H9 (cell line): ENCODE results near the gene ANK2. TPM values are rescaled to one million over a fixed set of nuclear protein-coding genes. Genes with fewer than 3 reads are reported as not detected.

Source experiments
- DNase-seq: peaks from one replicate; pipeline ENCODE4 v3.0.0-alpha.2; 2017
- H2AFZ ChIP-seq: one replicate; pipeline ENCODE4 v1.6.1; 2013; ENCODE audit warnings: mild to moderate bottlenecking, low read length, control low read depth, moderate library complexity
- H2AK5ac ChIP-seq: 2 replicates; pipeline ENCODE4 v1.6.1; 2013; ENCODE audit warnings: low read length, control low read depth, mixed read lengths; ENCODE audit not compliant: insufficient read length
- H2BK120ac ChIP-seq: one replicate; pipeline ENCODE4 v1.6.1; 2013; ENCODE audit warnings: low read depth, mild to moderate bottlenecking, low read length, control low read depth, inconsistent platforms; ENCODE audit not compliant: poor library complexity, severe bottlenecking
- H2BK12ac ChIP-seq: 2 replicates; pipeline ENCODE4 v1.6.1; 2013; ENCODE audit warnings: low read length, control low read depth, mixed read lengths, low read depth; ENCODE audit not compliant: insufficient read length
- H2BK15ac ChIP-seq: 2 replicates; pipeline ENCODE4 v1.6.1; 2013; ENCODE audit warnings: low read depth, low read length, control low read depth
- H2BK20ac ChIP-seq: one replicate; pipeline ENCODE4 v1.6.1; 2013; ENCODE audit warnings: low read depth, mild to moderate bottlenecking, low read length, control low read depth, inconsistent platforms; ENCODE audit not compliant: poor library complexity, severe bottlenecking
- H2BK5ac ChIP-seq: 2 replicates; pipeline ENCODE4 v1.6.1; 2013; ENCODE audit warnings: low read length, control low read depth, mixed read lengths; ENCODE audit not compliant: insufficient read length
- H3K14ac ChIP-seq: 2 replicates; pipeline ENCODE4 v1.6.1; 2013; ENCODE audit warnings: low read length, control low read depth; ENCODE audit not compliant: insufficient read depth
- H3K18ac ChIP-seq: 2 replicates; pipeline ENCODE4 v1.6.1; 2013; ENCODE audit warnings: low read depth, mild to moderate bottlenecking, mixed read lengths, low read length, control low read depth; ENCODE audit not compliant: insufficient read length
- H3K23ac ChIP-seq: 2 replicates; pipeline ENCODE4 v1.6.1; 2013; ENCODE audit warnings: low read length, control low read depth, mixed read lengths, low read depth; ENCODE audit not compliant: insufficient read length
- H3K23me2 ChIP-seq: 2 replicates; pipeline ENCODE4 v1.6.1; 2013; ENCODE audit warnings: low read depth, mild to moderate bottlenecking, mixed read lengths, low read length, control low read depth; ENCODE audit not compliant: insufficient read length, poor library complexity, severe bottlenecking
- H3K27ac ChIP-seq: 2 replicates; pipeline ENCODE4 v1.5.1; 2013; ENCODE audit warnings: low read length, control low read depth, mixed read lengths, low read depth; ENCODE audit not compliant: insufficient read length
- H3K27me3 ChIP-seq: 2 replicates; pipeline ENCODE4 v1.6.1; 2013; ENCODE audit warnings: low read length, control low read depth, inconsistent platforms; ENCODE audit not compliant: insufficient read depth
- H3K4ac ChIP-seq: 2 replicates; pipeline ENCODE4 v1.6.1; 2013; ENCODE audit warnings: low read depth, mild to moderate bottlenecking, control low read depth, inconsistent platforms, low read length, moderate library complexity
- H3K4me1 ChIP-seq: 2 replicates; pipeline ENCODE4 v1.6.1; 2013; ENCODE audit warnings: low read length, control low read depth, inconsistent platforms; ENCODE audit not compliant: insufficient read depth
- H3K4me2 ChIP-seq: 2 replicates; pipeline ENCODE4 v1.6.1; 2013; ENCODE audit warnings: low read length, control low read depth, mixed read lengths; ENCODE audit not compliant: insufficient read length, insufficient read depth
- H3K56ac ChIP-seq: 2 replicates; pipeline ENCODE4 v1.6.1; 2013; ENCODE audit warnings: low read depth, mild to moderate bottlenecking, mixed read lengths, low read length, control low read depth; ENCODE audit not compliant: insufficient read length
- H3K79me1 ChIP-seq: 2 replicates; pipeline ENCODE4 v1.6.1; 2013; ENCODE audit warnings: low read depth, mild to moderate bottlenecking, moderate library complexity, low read length, control low read depth, inconsistent platforms; ENCODE audit not compliant: insufficient read depth, poor library complexity, severe bottlenecking
- H3K79me2 ChIP-seq: 2 replicates; pipeline ENCODE4 v1.6.1; 2013; ENCODE audit warnings: low read length, control low read depth, inconsistent platforms; ENCODE audit not compliant: insufficient read depth
- H3K9ac ChIP-seq: 2 replicates; pipeline ENCODE4 v1.6.1; 2013; ENCODE audit warnings: low read length, control low read depth, mixed read lengths; ENCODE audit not compliant: insufficient read length; ENCODE audit errors: extremely low read depth
- H3K9me3 ChIP-seq: one replicate; pipeline ENCODE4 v1.6.1; 2013; ENCODE audit warnings: low read depth, low read length, inconsistent platforms; ENCODE audit not compliant: control insufficient read depth
- H3T11ph ChIP-seq: one replicate; pipeline ENCODE4 v1.6.1; 2013; ENCODE audit warnings: mild to moderate bottlenecking, low read length, control low read depth, inconsistent platforms
- H4K20me1 ChIP-seq: one replicate; pipeline ENCODE4 v1.6.1; 2013; ENCODE audit not compliant: control insufficient read depth, insufficient read length, insufficient read depth
- H4K5ac ChIP-seq: 2 replicates; pipeline ENCODE4 v1.6.1; 2013; ENCODE audit warnings: low read depth, mild to moderate bottlenecking, mixed read lengths, low read length, control low read depth; ENCODE audit not compliant: insufficient read length
- H4K8ac ChIP-seq: replicated peaks from 2 replicates; pipeline ENCODE4 v1.6.1; 2013; ENCODE audit warnings: low read length, control low read depth, mixed read lengths, low read depth; ENCODE audit not compliant: insufficient read length
- H4K91ac ChIP-seq: 2 replicates; pipeline ENCODE4 v1.6.1; 2013; ENCODE audit warnings: low read depth, mild to moderate bottlenecking, moderate library complexity, mixed read lengths, low read length, control low read depth; ENCODE audit not compliant: insufficient read length
- H3K27ac Mint-ChIP-seq, 3 experiments: 2 replicates in 2 of 3; 3 replicates in 1 of 3; pipeline ENCODE4 v1.8.0; 2020 to 2021; ENCODE audit warnings: mixed read lengths in 3 of 3, mild to moderate bottlenecking in 1 of 3, moderate library complexity in 1 of 3
- H3K27me3 Mint-ChIP-seq: 2 replicates; pipeline ENCODE4 v1.8.0; 2021; ENCODE audit warnings: low read depth, mild to moderate bottlenecking, moderate library complexity, mixed read lengths
- H3K36me3 Mint-ChIP-seq, 3 experiments: 2 replicates in 2 of 3; 3 replicates in 1 of 3; pipeline ENCODE4 v1.8.0; 2020 to 2021; ENCODE audit warnings: low read depth in 3 of 3, mixed read lengths in 3 of 3; ENCODE audit not compliant: insufficient read depth in 1 of 3
- H3K4me1 Mint-ChIP-seq, 2 experiments: 2 replicates each; pipeline ENCODE4 v1.8.0; 2020; ENCODE audit warnings: mixed read lengths in 2 of 2
- H3K4me3 Mint-ChIP-seq, 2 experiments: 2 replicates in 1 of 2; 3 replicates in 1 of 2; pipeline ENCODE4 v1.8.0; 2020 to 2021; ENCODE audit warnings: mild to moderate bottlenecking in 2 of 2, mixed read lengths in 2 of 2, moderate library complexity in 1 of 2
- H3K9me3 Mint-ChIP-seq, 2 experiments: 2 replicates in 1 of 2; 3 replicates in 1 of 2; pipeline ENCODE4 v1.8.0; 2020; ENCODE audit warnings: mild to moderate bottlenecking in 2 of 2, mixed read lengths in 2 of 2, moderate library complexity in 1 of 2
- WGBS: extraction: QIAGEN DNeasy Blood & Tissue Kit; methylation state at CpG from one replicate; pipeline ENCODE4 v1.1.7; 2013; ENCODE audit warnings: missing lambda C conversion rate, low lambda C conversion rate, mixed read lengths; ENCODE audit not compliant: insufficient read length; ENCODE audit errors: extremely low coverage; 5-methylcytosine and 5-hydroxymethylcytosine counted together
- total RNA-seq: library from RNA; stranded (reverse); gene quantifications from 2 replicates; pipeline ENCODE4 v1.2.1, GENCODE V29; 2021
- TF ChIP-seq, protein P1 (sequence below): fragments of 200-600 bp; sonication (generic); conservative IDR thresholded peaks from 3 replicates; pipeline ENCODE4 v1.8.0; 2021; ENCODE audit warnings: antibody characterized with exemption, mild to moderate bottlenecking

ANK2 gene
- total RNA-seq, 1 experiment from 2014 or later = 36.8 TPM

DNA sequence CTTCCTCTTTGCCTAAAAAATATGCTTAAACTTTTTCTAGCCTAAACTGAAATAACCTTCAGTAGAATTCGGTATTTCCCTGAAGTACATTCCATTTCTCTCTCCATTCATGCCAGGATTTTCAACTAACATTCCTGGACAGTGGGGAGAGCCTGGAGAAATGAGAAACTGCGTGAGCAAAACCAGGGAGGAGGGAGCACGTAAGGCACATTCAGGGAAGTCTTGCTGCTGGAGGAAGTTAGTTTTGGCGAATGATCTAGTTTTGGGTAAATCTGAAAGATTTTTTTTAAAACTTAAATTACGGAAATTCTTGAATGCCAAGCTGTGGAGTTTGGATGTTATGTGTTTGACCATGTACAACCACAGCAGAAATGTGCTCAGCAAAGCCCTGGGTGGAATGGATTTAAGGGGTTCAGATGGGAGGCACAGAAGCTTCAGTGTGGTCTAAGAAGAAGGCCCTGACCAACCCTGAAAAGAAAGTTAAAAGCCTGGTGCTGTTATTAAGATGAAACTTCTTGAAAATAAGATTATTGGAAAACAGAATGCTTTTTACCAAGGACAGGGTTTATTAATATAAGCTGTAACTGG, 347.8 kb downstream of the ANK2 start:
- no peak overlapping the region for H4K91ac ChIP-seq
- no peak overlapping the region for H3K27ac ChIP-seq
- H3K4ac ChIP-seq = no peak overlapping the region
- H3K14ac ChIP-seq = no peak overlapping the region
- H3K4me1 ChIP-seq = no peaks in the 10 kb centered on the region
- WGBS = no CpG with 5 or more reads among the region's 5 CpGs
- TF ChIP-seq, protein P1, sequence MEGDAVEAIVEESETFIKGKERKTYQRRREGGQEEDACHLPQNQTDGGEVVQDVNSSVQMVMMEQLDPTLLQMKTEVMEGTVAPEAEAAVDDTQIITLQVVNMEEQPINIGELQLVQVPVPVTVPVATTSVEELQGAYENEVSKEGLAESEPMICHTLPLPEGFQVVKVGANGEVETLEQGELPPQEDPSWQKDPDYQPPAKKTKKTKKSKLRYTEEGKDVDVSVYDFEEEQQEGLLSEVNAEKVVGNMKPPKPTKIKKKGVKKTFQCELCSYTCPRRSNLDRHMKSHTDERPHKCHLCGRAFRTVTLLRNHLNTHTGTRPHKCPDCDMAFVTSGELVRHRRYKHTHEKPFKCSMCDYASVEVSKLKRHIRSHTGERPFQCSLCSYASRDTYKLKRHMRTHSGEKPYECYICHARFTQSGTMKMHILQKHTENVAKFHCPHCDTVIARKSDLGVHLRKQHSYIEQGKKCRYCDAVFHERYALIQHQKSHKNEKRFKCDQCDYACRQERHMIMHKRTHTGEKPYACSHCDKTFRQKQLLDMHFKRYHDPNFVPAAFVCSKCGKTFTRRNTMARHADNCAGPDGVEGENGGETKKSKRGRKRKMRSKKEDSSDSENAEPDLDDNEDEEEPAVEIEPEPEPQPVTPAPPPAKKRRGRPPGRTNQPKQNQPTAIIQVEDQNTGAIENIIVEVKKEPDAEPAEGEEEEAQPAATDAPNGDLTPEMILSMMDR = no peak
- no peak overlapping the region for H3K4me2 ChIP-seq
- no peaks in the 10 kb centered on the region for H3K27me3 ChIP-seq
- H4K20me1 ChIP-seq = no peaks in the 10 kb centered on the region
- H3K27me3 Mint-ChIP-seq = no peaks in the 10 kb centered on the region
- no peak overlapping the region for H3K56ac ChIP-seq
- H3K4me1 Mint-ChIP-seq = peaks cover 7 to 12% of the 10 kb centered on the region in 2 experiments
- H2BK120ac ChIP-seq = no peak overlapping the region
- H2AK5ac ChIP-seq = no peak overlapping the region
- H3K4me3 Mint-ChIP-seq = no peak overlapping the region
- no peak overlapping the region for H2BK12ac ChIP-seq
- H2BK5ac ChIP-seq = no peak overlapping the region
- H3K27ac Mint-ChIP-seq = no peak overlapping the region
- DNase-seq = no peak
- H3K18ac ChIP-seq = no peak overlapping the region
- no peaks in the 10 kb centered on the region for H3K23me2 ChIP-seq
- H2BK20ac ChIP-seq = no peak overlapping the region
- no peak overlapping the region for H4K5ac ChIP-seq
- H3K79me2 ChIP-seq = no peaks in the 10 kb centered on the region
- no peaks in the 10 kb centered on the region for H3K9me3 ChIP-seq
- H3K36me3 Mint-ChIP-seq = no peaks in the 10 kb centered on the region
- H3K79me1 ChIP-seq = no peaks in the 10 kb centered on the region
- no peak overlapping the region for H2BK15ac ChIP-seq
- H3K9me3 Mint-ChIP-seq = no peaks in the 10 kb centered on the region; a peak in 2 of 5 replicates
- H3K9ac ChIP-seq = no peak overlapping the region
- no peak overlapping the region for H3K23ac ChIP-seq
- H3T11ph ChIP-seq = no peak overlapping the region
- H4K8ac ChIP-seq = no peak overlapping the region
- H2AFZ ChIP-seq = no peak overlapping the region
